ENCODE data around the gene BACE2.
"Not testable (repeated sequence)": the region's sequence is repeated elsewhere in the genome, so short reads cannot be mapped to it uniquely, and the experiment has no call there.

The BACE2 gene

GRCh38 chr21:41231060-41231459, 63.1 kb downstream of the BACE2 start:
- no peak for DNase-seq (ENCODE audit: extremely low read depth, low read depth)
- no peak for TF ChIP-seq CTCF (IDR thresholded peaks at IDR 0.05; ENCODE audit: low read depth, low read length)

GRCh38 chr21:41232013-41232412, 64.1 kb downstream of the BACE2 start:
- no peak for DNase-seq (ENCODE audit: extremely low read depth, low read depth)

GRCh38 chr21:41233916-41234315, 66.0 kb downstream of the BACE2 start:
- no peak for DNase-seq (ENCODE audit: extremely low read depth, low read depth)
- TF ChIP-seq CTCF (IDR thresholded peaks at IDR 0.05; ENCODE audit: low read depth, low read length), result no peak

More at GRCh38 chr21:41232013-41232412, 64.1 kb downstream of the BACE2 start:
- no peak for TF ChIP-seq CTCF (IDR thresholded peaks at IDR 0.05; ENCODE audit: low read depth, low read length)

- no peak for DNase-seq (ENCODE audit: extremely low read depth, low read depth)
- no peak for TF ChIP-seq CTCF (IDR thresholded peaks at IDR 0.05; ENCODE audit: low read depth, low read length)
Observed at GRCh38 chr21:41234569-41234968, 66.6 kb downstream of the BACE2 start.

GRCh38 chr21:41235201-41235600, 67.2 kb downstream of the BACE2 start:
- no peak for TF ChIP-seq CTCF (IDR thresholded peaks at IDR 0.05; ENCODE audit: low read depth, low read length)
- DNase-seq (ENCODE audit: extremely low read depth, low read depth), result no peak

- DNase-seq (ENCODE audit: extremely low read depth, low read depth), result no peak
- TF ChIP-seq CTCF (IDR thresholded peaks at IDR 0.05; ENCODE audit: low read depth, low read length), result no peak
Observed at GRCh38 chr21:41236352-41236973, 68.5 kb downstream of the BACE2 start.

- DNase-seq (ENCODE audit: extremely low read depth, low read depth), result not testable (repeated sequence)
Observed at GRCh38 chr21:41238081-41238796, 70.3 kb downstream of the BACE2 start.

All from AG09319 (cell line).